Endothelial cell of umbilical vein (primary cell): ENCODE results near the gene FOXC1.

Source experiments
- CTCF ChIP-seq, 2 donors: IDR thresholded peaks; 1 replicate in 1 of 2; 2 replicates in 1 of 2; pipeline ENCODE4 v1.5.1; 2011; ENCODE audit warnings: low read length in 2 of 2, mild to moderate bottlenecking in 2 of 2, moderate library complexity in 2 of 2, control low read depth in 1 of 2, inconsistent platforms in 1 of 2, low read depth in 1 of 2; ENCODE audit not compliant: insufficient read depth in 1 of 2; ENCODE audit errors: extremely low read depth in 1 of 2
- EZH2 ChIP-seq: IDR thresholded peaks from 2 replicates; pipeline ENCODE4 v1.6.1; 2012; ENCODE audit warnings: borderline replicate concordance, low read depth, mild to moderate bottlenecking, moderate library complexity, low read length, inconsistent platforms; ENCODE audit not compliant: severe bottlenecking
- FOS ChIP-seq: IDR thresholded peaks from 2 replicates; pipeline ENCODE4 v1.6.1; 2011; ENCODE audit warnings: mild to moderate bottlenecking, low read length, moderate library complexity, borderline replicate concordance; ENCODE audit not compliant: insufficient read depth
- JUN ChIP-seq: IDR thresholded peaks from 2 replicates; pipeline ENCODE4 v1.6.1; 2011; ENCODE audit warnings: borderline replicate concordance, low read depth; ENCODE audit not compliant: insufficient read length, insufficient read depth
- MAX ChIP-seq: IDR thresholded peaks from 2 replicates; pipeline ENCODE4 v1.6.1; 2011; ENCODE audit not compliant: insufficient read depth, insufficient read length
- MYC ChIP-seq: IDR thresholded peaks from one replicate; pipeline ENCODE4 v1.6.1; 2011; ENCODE audit warnings: mild to moderate bottlenecking, low read depth, low read length
- POLR2A ChIP-seq: IDR thresholded peaks from 2 replicates; pipeline ENCODE4 v1.6.1; 2012; ENCODE audit warnings: low read depth, mild to moderate bottlenecking, control low read depth, low read length
- POLR2AphosphoS5 ChIP-seq: IDR thresholded peaks from 2 replicates; pipeline ENCODE4 v1.6.1; 2012; ENCODE audit warnings: low read depth, mild to moderate bottlenecking, control low read depth, low read length, moderate library complexity; ENCODE audit not compliant: insufficient read depth

GRCh38 chr6:1607516-1608221, 2.0 kb upstream of the FOXC1 start:
- no peak for TF ChIP-seq CTCF (IDR thresholded peaks at IDR 0.05; ENCODE audit: extremely low read depth in 1 of 2, insufficient read depth in 1 of 2, low read depth in 1 of 2, low read length in 2 of 2)
- TF ChIP-seq EZH2: no peak
- no peak for TF ChIP-seq MAX
- no peak for TF ChIP-seq POLR2A
- TF ChIP-seq JUN: no peak
- TF ChIP-seq POLR2AphosphoS5: no peak
- no peak for TF ChIP-seq FOS
- TF ChIP-seq MYC: no peak
